ENCODE data around the gene PDCD1LG2.

- no peak for TF ChIP-seq CTCF (IDR thresholded peaks at IDR 0.05)
- TF ChIP-seq POLR2A (IDR thresholded peaks at IDR 0.05): no peak
- TF ChIP-seq EP300 (IDR thresholded peaks at IDR 0.05): no peak
Measured at GRCh38 chr9:5510989-5511388, 658 bp downstream of the PDCD1LG2 start.

All from upper lobe of left lung (tissue), 4 donors.